Fibroblast of lung (primary cell): ENCODE data around the gene GIMAP8. TPM values are rescaled to one million over a fixed set of nuclear protein-coding genes. Genes with fewer than 3 reads are reported as not detected.

Experiments
- DNase-seq, 2 donors: peaks; one replicate each; pipeline versions ENCODE4 v3.0.0 to v3.0.0-alpha.2; 2010; ENCODE audit warnings: low read depth in 2 of 2
- H2AFZ ChIP-seq: 2 replicates; pipeline ENCODE4 v1.5.1; 2012; ENCODE audit warnings: low read length, control low read depth, inconsistent platforms
- H3K27ac ChIP-seq: 2 replicates; pipeline ENCODE4 v1.5.1; 2011; ENCODE audit warnings: low read length, control low read depth; ENCODE audit not compliant: insufficient read depth
- H3K27me3 ChIP-seq: 2 replicates; pipeline ENCODE4 v1.5.1; 2011; ENCODE audit warnings: mild to moderate bottlenecking, low read length; ENCODE audit not compliant: control insufficient read depth, insufficient read depth
- H3K36me3 ChIP-seq: 2 replicates; pipeline ENCODE4 v1.5.1; 2011; ENCODE audit warnings: low read length; ENCODE audit not compliant: control insufficient read depth, insufficient read depth
- H3K4me1 ChIP-seq: 2 replicates; pipeline ENCODE4 v1.5.1; 2011; ENCODE audit warnings: low read length; ENCODE audit not compliant: control insufficient read depth, insufficient read depth; ENCODE audit errors: extremely low read depth
- H3K4me2 ChIP-seq: 2 replicates; pipeline ENCODE4 v1.5.1; 2011; ENCODE audit warnings: low read length, control low read depth; ENCODE audit not compliant: insufficient read depth; ENCODE audit errors: extremely low read depth
- H3K4me3 ChIP-seq, 4 experiments: fragments of 200-600 bp in 1 of 4; sonication (generic) in 1 of 4; replicated peaks in 1 of 4; 2 replicates each; pipeline ENCODE4 v1.5.1; 2011 to 2016; ENCODE audit warnings: low read length in 4 of 4, low read depth in 3 of 4, mild to moderate bottlenecking in 3 of 4, control low read depth in 2 of 4, inconsistent platforms in 1 of 4, mixed read lengths in 1 of 4; ENCODE audit not compliant: insufficient read depth in 1 of 4; ENCODE audit errors: control extremely low read depth in 1 of 4
- H3K79me2 ChIP-seq: 2 replicates; pipeline ENCODE4 v1.5.1; 2012; ENCODE audit warnings: mild to moderate bottlenecking, low read length, inconsistent platforms; ENCODE audit not compliant: control insufficient read depth, insufficient read depth
- H3K9ac ChIP-seq: 2 replicates; pipeline ENCODE4 v1.5.1; 2011; ENCODE audit warnings: mild to moderate bottlenecking, low read length, control low read depth; ENCODE audit not compliant: insufficient read depth
- H3K9me3 ChIP-seq: 2 replicates; pipeline ENCODE4 v1.5.1; 2012; ENCODE audit warnings: low read depth, low read length; ENCODE audit not compliant: control insufficient read depth, insufficient read depth
- H4K20me1 ChIP-seq: 2 replicates; pipeline ENCODE4 v1.5.1; 2011; ENCODE audit warnings: low read length; ENCODE audit not compliant: control insufficient read depth, insufficient read depth; ENCODE audit errors: extremely low read depth
- EZH2 ChIP-seq: IDR thresholded peaks from 2 replicates; pipeline ENCODE4 v1.5.1; 2012; ENCODE audit warnings: low read length, control low read depth, mild to moderate bottlenecking; ENCODE audit errors: missing control alignments
- polyA plus RNA-seq, 2 donors: library from polyadenylated mRNA; depleted of rRNA in 1 of 2; stranded (reverse) in 1 of 2; unstranded in 1 of 2; fragments of >200 nt; gene quantifications; 2 replicates each; pipeline ENCODE4 v1.2.1, GENCODE V29; 2011 to 2012; ENCODE audit warnings: missing spikeins in 1 of 2
- total RNA-seq: library from RNA; depleted of rRNA; stranded (reverse); fragments of >200 nt; gene quantifications from 2 replicates; pipeline ENCODE4 v1.2.1, GENCODE V29; 2014
- TF ChIP-seq, protein P1 (sequence below), 2 donors: IDR thresholded peaks in 1 of 2; conservative IDR thresholded peaks in 1 of 2; 1 replicate in 1 of 2; 2 replicates in 1 of 2; pipeline ENCODE4 v1.5.1; 2011 to 2012; ENCODE audit warnings: low read length in 2 of 2, control low read depth in 1 of 2, inconsistent platforms in 1 of 2, low read depth in 1 of 2, mild to moderate bottlenecking in 1 of 2

The GIMAP8 gene
- total and polyA plus RNA-seq, 2 donors (not counting 1 experiment from before 2014, with no cell fraction given), result under 0.01 TPM; not detected in 1

- no peak for TF ChIP-seq EZH2
- TF ChIP-seq, protein P1, sequence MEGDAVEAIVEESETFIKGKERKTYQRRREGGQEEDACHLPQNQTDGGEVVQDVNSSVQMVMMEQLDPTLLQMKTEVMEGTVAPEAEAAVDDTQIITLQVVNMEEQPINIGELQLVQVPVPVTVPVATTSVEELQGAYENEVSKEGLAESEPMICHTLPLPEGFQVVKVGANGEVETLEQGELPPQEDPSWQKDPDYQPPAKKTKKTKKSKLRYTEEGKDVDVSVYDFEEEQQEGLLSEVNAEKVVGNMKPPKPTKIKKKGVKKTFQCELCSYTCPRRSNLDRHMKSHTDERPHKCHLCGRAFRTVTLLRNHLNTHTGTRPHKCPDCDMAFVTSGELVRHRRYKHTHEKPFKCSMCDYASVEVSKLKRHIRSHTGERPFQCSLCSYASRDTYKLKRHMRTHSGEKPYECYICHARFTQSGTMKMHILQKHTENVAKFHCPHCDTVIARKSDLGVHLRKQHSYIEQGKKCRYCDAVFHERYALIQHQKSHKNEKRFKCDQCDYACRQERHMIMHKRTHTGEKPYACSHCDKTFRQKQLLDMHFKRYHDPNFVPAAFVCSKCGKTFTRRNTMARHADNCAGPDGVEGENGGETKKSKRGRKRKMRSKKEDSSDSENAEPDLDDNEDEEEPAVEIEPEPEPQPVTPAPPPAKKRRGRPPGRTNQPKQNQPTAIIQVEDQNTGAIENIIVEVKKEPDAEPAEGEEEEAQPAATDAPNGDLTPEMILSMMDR (conservative IDR thresholded peaks at IDR 0.05 in 1 of 2, IDR thresholded peaks at IDR 0.05 in 1 of 2; ENCODE audit: low read depth in 1 of 2, low read length in 2 of 2), result no peak
- no peak for DNase-seq
- Histone ChIP-seq H3K9me3 (no peaks in the 10 kb centered on the region), H3K4me3 (no peak overlapping the region), H3K79me2 (no peaks in the 10 kb centered on the region), H3K27ac (no peak overlapping the region), H3K4me1 (no peaks in the 10 kb centered on the region), H3K36me3 (no peaks in the 10 kb centered on the region), H4K20me1 (no peaks in the 10 kb centered on the region), H3K27me3 (no peaks in the 10 kb centered on the region), H3K4me2 (no peak overlapping the region), H2AFZ (no peak overlapping the region), H3K9ac (no peak overlapping the region)
These were observed 14.9 kb upstream of the GIMAP8 start for GRCh38 chr7:150435390-150436073.

GRCh38 chr7:150439967-150440366 is 10.5 kb upstream of the GIMAP8 start:
- Histone ChIP-seq H3K4me3 (no peak overlapping the region), H3K9ac (no peak overlapping the region), H3K9me3 (no peaks in the 10 kb centered on the region), H3K27me3 (no peaks in the 10 kb centered on the region), H3K79me2 (no peaks in the 10 kb centered on the region), H3K4me2 (no peak overlapping the region), H3K27ac (no peak overlapping the region), H2AFZ (no peak overlapping the region), H4K20me1 (no peaks in the 10 kb centered on the region), H3K4me1 (no peaks in the 10 kb centered on the region), H3K36me3 (no peaks in the 10 kb centered on the region)
- DNase-seq, result peak in 1 of 2 donors; percentile 74
- TF ChIP-seq EZH2, result no peak
- TF ChIP-seq, protein P1 (conservative IDR thresholded peaks at IDR 0.05 in 1 of 2, IDR thresholded peaks at IDR 0.05 in 1 of 2; ENCODE audit: low read depth in 1 of 2, low read length in 2 of 2), result no peak

DNA sequence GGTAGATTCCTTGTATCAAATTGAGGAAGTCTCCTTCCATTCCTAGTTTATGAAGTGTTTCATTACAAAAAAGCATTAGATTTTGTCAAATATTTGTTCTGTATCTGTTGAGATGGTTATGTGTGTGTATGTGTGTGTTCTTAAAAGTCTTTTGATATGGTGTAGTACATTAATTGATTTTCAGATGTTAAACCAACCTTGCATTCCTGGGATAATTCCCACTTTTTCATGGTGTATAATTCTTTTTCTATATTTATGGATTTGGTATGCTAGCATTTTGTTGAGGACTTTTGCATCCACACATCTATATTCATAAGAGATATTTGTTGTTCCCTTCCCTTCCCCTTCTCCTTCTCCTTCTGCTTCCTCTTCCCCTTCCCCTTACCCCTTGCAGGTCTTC is 8.9 kb upstream of the GIMAP8 start:
- TF ChIP-seq, protein P1 (conservative IDR thresholded peaks at IDR 0.05 in 1 of 2, IDR thresholded peaks at IDR 0.05 in 1 of 2; ENCODE audit: low read depth in 1 of 2, low read length in 2 of 2), result no peak
- TF ChIP-seq EZH2, result no peak
- no peak overlapping the region for H3K27ac ChIP-seq
- no peak for DNase-seq
- H3K4me2 ChIP-seq, result no peak overlapping the region
- H3K9ac ChIP-seq, result no peak overlapping the region
- H3K79me2 ChIP-seq, result no peaks in the 10 kb centered on the region
- no peaks in the 10 kb centered on the region for H3K36me3 ChIP-seq
- H3K27me3 ChIP-seq, result no peaks in the 10 kb centered on the region
- H3K9me3 ChIP-seq, result no peaks in the 10 kb centered on the region
- no peak overlapping the region for H2AFZ ChIP-seq
- H3K4me1 ChIP-seq, result no peaks in the 10 kb centered on the region
- no peak overlapping the region for H3K4me3 ChIP-seq
- no peaks in the 10 kb centered on the region for H4K20me1 ChIP-seq
